Natural killer cell (primary cell): ENCODE measurements around the gene PPHLN1. TPM values are rescaled to one million over a fixed set of nuclear protein-coding genes. Genes with fewer than 3 reads are reported as not detected.
A peak's percentile ranks its signal among the peaks of the same experiment; 100 is the strongest.

Source experiments
- ATAC-seq, 3 donors: fragments of 150-1000 bp in 2 of 3; fragments of 200-7000 bp in 1 of 3; cut with Tn5 transposase; 1 replicate in 1 of 3; 2 replicates in 2 of 3; pipeline ENCODE4 v1.10.0; 2021; ENCODE audit warnings: mild to moderate bottlenecking in 2 of 3, moderate library complexity in 2 of 3
- DNase-seq, 2 donors: peaks; one replicate each; pipeline versions ENCODE4 v3.0.0 to v3.0.0-alpha.2; 2013 to 2021; ENCODE audit warnings: mixed read lengths in 1 of 2
- H3K27ac ChIP-seq: one replicate; pipeline ENCODE4 v1.5.1; 2013; ENCODE audit warnings: mild to moderate bottlenecking, low read length
- H3K27me3 ChIP-seq: one replicate; pipeline ENCODE4 v1.6.1; 2013; ENCODE audit warnings: low read length; ENCODE audit not compliant: control insufficient read depth, insufficient read depth
- H3K36me3 ChIP-seq: one replicate; pipeline ENCODE4 v1.6.1; 2013; ENCODE audit warnings: low read length; ENCODE audit not compliant: control insufficient read depth, insufficient read depth
- H3K4me1 ChIP-seq: one replicate; pipeline ENCODE4 v1.6.1; 2013; ENCODE audit warnings: low read length; ENCODE audit not compliant: control insufficient read depth, insufficient read depth
- H3K4me3 ChIP-seq: one replicate; pipeline ENCODE4 v1.5.1; 2013; ENCODE audit warnings: low read length
- H3K9me3 ChIP-seq: one replicate; pipeline ENCODE4 v1.6.1; 2013; ENCODE audit warnings: low read length; ENCODE audit not compliant: control insufficient read depth, insufficient read depth
- H3K27ac Mint-ChIP-seq, 2 donors: one replicate each; pipeline ENCODE4 v1.8.0; 2022; ENCODE audit warnings: mild to moderate bottlenecking in 2 of 2, mixed read lengths in 2 of 2, moderate library complexity in 1 of 2
- H3K27me3 Mint-ChIP-seq, 2 donors: one replicate each; pipeline ENCODE4 v1.8.0; 2022; ENCODE audit warnings: low read depth in 2 of 2, mixed read lengths in 2 of 2
- H3K36me3 Mint-ChIP-seq: one replicate; pipeline ENCODE4 v1.8.0; 2022; ENCODE audit warnings: mixed read lengths
- H3K4me1 Mint-ChIP-seq, 2 donors: one replicate each; pipeline ENCODE4 v1.8.0; 2022; ENCODE audit warnings: mixed read lengths in 2 of 2
- H3K4me3 Mint-ChIP-seq: one replicate; pipeline ENCODE4 v1.8.0; 2022; ENCODE audit warnings: mild to moderate bottlenecking, moderate library complexity, mixed read lengths
- H3K9me3 Mint-ChIP-seq, 2 donors: one replicate each; pipeline ENCODE4 v1.8.0; 2022; ENCODE audit warnings: mixed read lengths in 2 of 2
- CTCF ChIP-seq: fragments of 200-600 bp; IDR thresholded peaks from one replicate; pipeline ENCODE4 v1.8.0; 2022; ENCODE audit warnings: antibody characterized with exemption
- WGBS: methylation state at CpG from one replicate; pipeline ENCODE4 v1.1.7; 2013; ENCODE audit warnings: missing lambda C conversion rate; ENCODE audit not compliant: insufficient coverage; 5-methylcytosine and 5-hydroxymethylcytosine counted together
- intact Hi-C: fragments of 100-400 bp; cut with micrococcal nuclease; formaldehyde crosslinking; loops from one replicate; pipeline ENCODE4 v1.14.2; 2022
- total RNA-seq, 4 donors: library from RNA; stranded (reverse); fragments of 120-200 nt in 1 of 4; gene quantifications; one replicate each; pipeline versions ENCODE4 v1.2.3 to v1.2.4, GENCODE V29; 2013 to 2022

The PPHLN1 gene
- total RNA-seq, 3 donors from 2014 or later (not counting 1 experiment from before 2014, with no cell fraction given) = 98.2 to 101 (median 101) TPM

GRCh38 chr12:42447371-42447786, 121.4 kb downstream of the PPHLN1 start:
- peaks cover 3% of the 10 kb centered on the region for H3K9me3 ChIP-seq
- Mint-ChIP-seq H3K4me1 (no peaks in the 10 kb centered on the region), H3K36me3 (peaks cover 20% of the 10 kb centered on the region), H3K27me3 (no peaks in the 10 kb centered on the region), H3K9me3 (no peaks in the 10 kb centered on the region), H3K4me3 (no peak overlapping the region), H3K27ac (no peak overlapping the region)
- 100% methylated on average over 1 of the region's 3 CpGs for WGBS
- H3K27ac ChIP-seq = no peak overlapping the region
- no peaks in the 10 kb centered on the region for H3K27me3 ChIP-seq
- no peaks in the 10 kb centered on the region for H3K4me1 ChIP-seq
- H3K4me3 ChIP-seq = no peak overlapping the region
- intact Hi-C loops = no loop called here
- no peak for TF ChIP-seq CTCF
- ATAC-seq = no peak
- no peak for DNase-seq
- H3K36me3 ChIP-seq = peaks cover 25% of the 10 kb centered on the region

- Mint-ChIP-seq H3K4me1 (no peaks in the 10 kb centered on the region), H3K27me3 (no peaks in the 10 kb centered on the region), H3K9me3 (no peaks in the 10 kb centered on the region), H3K4me3 (no peak overlapping the region), H3K27ac (no peak overlapping the region), H3K36me3 (peaks cover 20% of the 10 kb centered on the region)
- H3K36me3 ChIP-seq = peaks cover 13% of the 10 kb centered on the region
- H3K9me3 ChIP-seq = no peaks in the 10 kb centered on the region
- DNase-seq (no peak), ATAC-seq (no peak)
- no peak overlapping the region for H3K27ac ChIP-seq
- intact Hi-C loops = no loop called here
- 95% methylated on average over 9 of the region's 9 CpGs for WGBS
- TF ChIP-seq CTCF = no peak
- no peak overlapping the region for H3K4me3 ChIP-seq
- no peaks in the 10 kb centered on the region for H3K27me3 ChIP-seq
- H3K4me1 ChIP-seq = no peaks in the 10 kb centered on the region
These were observed 122.9 kb downstream of the PPHLN1 start for GRCh38 chr12:42448841-42449240.

GRCh38 chr12:42450248-42450647, 124.3 kb downstream of the PPHLN1 start:
- Mint-ChIP-seq H3K36me3 (peaks cover 13% of the 10 kb centered on the region), H3K27me3 (no peaks in the 10 kb centered on the region), H3K27ac (peak overlapping the region in 1 of 2 donors; percentile 3), H3K4me1 (no peaks in the 10 kb centered on the region), H3K9me3 (no peaks in the 10 kb centered on the region), H3K4me3 (no peak overlapping the region)
- DNase-seq = no peak
- no peak overlapping the region for H3K4me3 ChIP-seq
- 66% methylated on average over 2 of the region's 2 CpGs for WGBS
- no peak for ATAC-seq
- no peaks in the 10 kb centered on the region for H3K4me1 ChIP-seq
- no peak overlapping the region for H3K27ac ChIP-seq
- H3K27me3 ChIP-seq = no peaks in the 10 kb centered on the region
- no peaks in the 10 kb centered on the region for H3K9me3 ChIP-seq
- TF ChIP-seq CTCF = no peak
- H3K36me3 ChIP-seq = peaks cover 7% of the 10 kb centered on the region
- intact Hi-C loops = no loop called here

- no peak for TF ChIP-seq CTCF
- no peak overlapping the region for H3K27ac Mint-ChIP-seq
- H3K4me1 ChIP-seq = no peaks in the 10 kb centered on the region
- H3K36me3 Mint-ChIP-seq = no peaks in the 10 kb centered on the region
- no peak overlapping the region for H3K27ac ChIP-seq
- 60% methylated on average over 1 of the region's 2 CpGs for WGBS
- no peaks in the 10 kb centered on the region for H3K9me3 Mint-ChIP-seq
- H3K4me3 Mint-ChIP-seq = no peak overlapping the region
- ATAC-seq = no peak
- no peaks in the 10 kb centered on the region for H3K9me3 ChIP-seq
- intact Hi-C loops = no loop called here
- no peaks in the 10 kb centered on the region for H3K27me3 Mint-ChIP-seq
- DNase-seq = no peak
- H3K4me3 ChIP-seq = no peak overlapping the region
- H3K36me3 ChIP-seq = no peaks in the 10 kb centered on the region
- H3K4me1 Mint-ChIP-seq = no peaks in the 10 kb centered on the region
- H3K27me3 ChIP-seq = no peaks in the 10 kb centered on the region
These were observed 132.6 kb downstream of the PPHLN1 start for GRCh38 chr12:42458575-42458974.
